ENCODE results near the gene ANKRD17.

GRCh38 chr4:73222466-73223257, 35.9 kb downstream of the ANKRD17 start:
- TF ChIP-seq CTCF (IDR thresholded peaks at IDR 0.05; ENCODE audit: low read depth, low read length, poor library complexity, severe bottlenecking) (no peak), EZH2phosphoT487 (IDR thresholded peaks at IDR 0.05; ENCODE audit: borderline replicate concordance, low read length) (no peak)

All from DOHH2 (cell line).